CD4-positive, alpha-beta T cell treated with Interleukin-6 at 100 ng/mL for 8 hours (primary cell): Measurements from ENCODE around the gene SYNGR4.

Source experiments
- DNase-seq: peaks from one replicate; pipeline ENCODE4 v3.0.0-alpha.2; 2020; ENCODE audit warnings: mixed read lengths, low spot score

SYNGR4 gene

GRCh38 chr19:48397263-48398101 is 33.3 kb downstream of the SYNGR4 start:
- DNase-seq, result no peak

GRCh38 chr19:48398102-48398374 is 33.9 kb downstream of the SYNGR4 start:
- no peak for DNase-seq

- peak; percentile 84 for DNase-seq
Observed at GRCh38 chr19:48398375-48399235, 34.4 kb downstream of the SYNGR4 start.

GRCh38 chr19:48400018-48400742 is 36.0 kb downstream of the SYNGR4 start:
- no peak for DNase-seq

GRCh38 chr19:48401287-48401686 is 37.1 kb downstream of the SYNGR4 start:
- DNase-seq, result no peak

GRCh38 chr19:48403606-48404005 is 39.4 kb downstream of the SYNGR4 start:
- peak; percentile 51 for DNase-seq

GRCh38 chr19:48405010-48405659 is 41.0 kb downstream of the SYNGR4 start:
- no peak for DNase-seq

- DNase-seq, result no peak
Observed at GRCh38 chr19:48405850-48406249, 41.7 kb downstream of the SYNGR4 start.

GRCh38 chr19:48413879-48414587 is 49.9 kb downstream of the SYNGR4 start:
- no peak for DNase-seq

- DNase-seq, result peak; percentile 69
Observed at GRCh38 chr19:48415395-48415794, 51.2 kb downstream of the SYNGR4 start.

GRCh38 chr19:48415806-48416221 is 51.6 kb downstream of the SYNGR4 start:
- no peak for DNase-seq

GRCh38 chr19:48417421-48417820 is 53.3 kb downstream of the SYNGR4 start:
- DNase-seq, result no peak

- no peak for DNase-seq
Observed at GRCh38 chr19:48418317-48419064, 54.3 kb downstream of the SYNGR4 start.

GRCh38 chr19:48419158-48419920 is 55.2 kb downstream of the SYNGR4 start:
- DNase-seq, result peak; percentile 74

- DNase-seq, result no peak
Observed at GRCh38 chr19:48421548-48421947, 57.4 kb downstream of the SYNGR4 start.

GRCh38 chr19:48424694-48425219 is 60.6 kb downstream of the SYNGR4 start:
- no peak for DNase-seq
